Measurements from ENCODE around the gene NUDT16L1.

NUDT16L1 gene

DNA sequence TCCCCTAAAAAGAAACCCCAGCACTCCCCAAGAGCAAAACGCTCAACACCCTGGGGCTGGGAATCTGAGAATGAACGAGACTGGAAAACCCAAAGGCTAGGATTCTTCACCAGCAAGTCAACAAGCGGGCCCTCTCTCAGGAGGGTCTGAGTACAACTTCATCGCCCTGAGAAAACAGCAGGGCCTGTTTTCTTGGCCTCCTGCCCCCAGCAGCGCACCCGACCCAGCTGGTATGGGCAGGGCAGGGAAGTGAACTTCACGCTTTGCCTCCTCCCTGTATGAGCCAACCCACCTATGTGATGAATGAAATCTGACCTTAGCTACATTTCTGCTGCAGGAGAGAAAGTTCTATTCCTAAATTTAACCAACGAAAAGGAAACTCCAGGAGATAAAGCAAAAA lies 11.1 kb downstream of the NUDT16L1 start:
- no peak for ATAC-seq
- TF ChIP-seq TCF4 (CRISPR knock-in tag; IDR thresholded peaks at IDR 0.05; ENCODE audit: borderline replicate concordance), result no peak
- TF ChIP-seq ZC3H10 (CRISPR knock-in tag; IDR thresholded peaks at IDR 0.05), result no peak
- TF ChIP-seq, protein P1, sequence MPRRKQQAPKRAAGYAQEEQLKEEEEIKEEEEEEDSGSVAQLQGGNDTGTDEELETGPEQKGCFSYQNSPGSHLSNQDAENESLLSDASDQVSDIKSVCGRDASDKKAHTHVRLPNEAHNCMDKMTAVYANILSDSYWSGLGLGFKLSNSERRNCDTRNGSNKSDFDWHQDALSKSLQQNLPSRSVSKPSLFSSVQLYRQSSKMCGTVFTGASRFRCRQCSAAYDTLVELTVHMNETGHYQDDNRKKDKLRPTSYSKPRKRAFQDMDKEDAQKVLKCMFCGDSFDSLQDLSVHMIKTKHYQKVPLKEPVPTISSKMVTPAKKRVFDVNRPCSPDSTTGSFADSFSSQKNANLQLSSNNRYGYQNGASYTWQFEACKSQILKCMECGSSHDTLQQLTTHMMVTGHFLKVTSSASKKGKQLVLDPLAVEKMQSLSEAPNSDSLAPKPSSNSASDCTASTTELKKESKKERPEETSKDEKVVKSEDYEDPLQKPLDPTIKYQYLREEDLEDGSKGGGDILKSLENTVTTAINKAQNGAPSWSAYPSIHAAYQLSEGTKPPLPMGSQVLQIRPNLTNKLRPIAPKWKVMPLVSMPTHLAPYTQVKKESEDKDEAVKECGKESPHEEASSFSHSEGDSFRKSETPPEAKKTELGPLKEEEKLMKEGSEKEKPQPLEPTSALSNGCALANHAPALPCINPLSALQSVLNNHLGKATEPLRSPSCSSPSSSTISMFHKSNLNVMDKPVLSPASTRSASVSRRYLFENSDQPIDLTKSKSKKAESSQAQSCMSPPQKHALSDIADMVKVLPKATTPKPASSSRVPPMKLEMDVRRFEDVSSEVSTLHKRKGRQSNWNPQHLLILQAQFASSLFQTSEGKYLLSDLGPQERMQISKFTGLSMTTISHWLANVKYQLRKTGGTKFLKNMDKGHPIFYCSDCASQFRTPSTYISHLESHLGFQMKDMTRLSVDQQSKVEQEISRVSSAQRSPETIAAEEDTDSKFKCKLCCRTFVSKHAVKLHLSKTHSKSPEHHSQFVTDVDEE (CRISPR knock-in tag; IDR thresholded peaks at IDR 0.05), result no peak
- TF ChIP-seq CSDC2 (CRISPR knock-in tag; IDR thresholded peaks at IDR 0.05), result no peak
- no peak for TF ChIP-seq TOX (CRISPR knock-in tag; IDR thresholded peaks at IDR 0.05; ENCODE audit: borderline replicate concordance)
- no peak for TF ChIP-seq GLIS3 (CRISPR knock-in tag; IDR thresholded peaks at IDR 0.05)
- no peak for TF ChIP-seq ZNF70 (CRISPR knock-in tag; IDR thresholded peaks at IDR 0.05)
- no peak for TF ChIP-seq ZNF8 (CRISPR knock-in tag; IDR thresholded peaks at IDR 0.05)
- TF ChIP-seq ESRRG (CRISPR knock-in tag; IDR thresholded peaks at IDR 0.05), result no peak
- TF ChIP-seq, protein P2, sequence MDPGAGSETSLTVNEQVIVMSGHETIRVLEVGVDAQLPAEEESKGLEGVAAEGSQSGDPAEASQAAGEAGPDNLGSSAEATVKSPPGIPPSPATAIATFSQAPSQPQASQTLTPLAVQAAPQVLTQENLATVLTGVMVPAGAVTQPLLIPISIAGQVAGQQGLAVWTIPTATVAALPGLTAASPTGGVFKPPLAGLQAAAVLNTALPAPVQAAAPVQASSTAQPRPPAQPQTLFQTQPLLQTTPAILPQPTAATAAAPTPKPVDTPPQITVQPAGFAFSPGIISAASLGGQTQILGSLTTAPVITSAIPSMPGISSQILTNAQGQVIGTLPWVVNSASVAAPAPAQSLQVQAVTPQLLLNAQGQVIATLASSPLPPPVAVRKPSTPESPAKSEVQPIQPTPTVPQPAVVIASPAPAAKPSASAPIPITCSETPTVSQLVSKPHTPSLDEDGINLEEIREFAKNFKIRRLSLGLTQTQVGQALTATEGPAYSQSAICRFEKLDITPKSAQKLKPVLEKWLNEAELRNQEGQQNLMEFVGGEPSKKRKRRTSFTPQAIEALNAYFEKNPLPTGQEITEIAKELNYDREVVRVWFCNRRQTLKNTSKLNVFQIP (CRISPR knock-in tag; IDR thresholded peaks at IDR 0.05; ENCODE audit: borderline replicate concordance, low read depth), result no peak
- no peak for TF ChIP-seq ISL1 (CRISPR knock-in tag; IDR thresholded peaks at IDR 0.05)
- no peak for TF ChIP-seq SNAI2 (CRISPR knock-in tag; IDR thresholded peaks at IDR 0.05)
- no peak for TF ChIP-seq PPARA (CRISPR knock-in tag; IDR thresholded peaks at IDR 0.05; ENCODE audit: borderline replicate concordance)
- no peak for TF ChIP-seq OSR1 (CRISPR knock-in tag; IDR thresholded peaks at IDR 0.05)
- TF ChIP-seq CSRNP3 (CRISPR knock-in tag; IDR thresholded peaks at IDR 0.05), result no peak
- no peak for TF ChIP-seq ZFP30 (CRISPR knock-in tag; IDR thresholded peaks at IDR 0.05)
- no peak for TF ChIP-seq ARNTL (CRISPR knock-in tag; IDR thresholded peaks at IDR 0.05; ENCODE audit: borderline replicate concordance, low read depth)
- TF ChIP-seq PATZ1 (CRISPR knock-in tag; IDR thresholded peaks at IDR 0.05; ENCODE audit: borderline replicate concordance), result no peak
- TF ChIP-seq RARB (CRISPR knock-in tag; IDR thresholded peaks at IDR 0.05), result no peak
- TF ChIP-seq ZNF565 (CRISPR knock-in tag; conservative IDR thresholded peaks at IDR 0.05; ENCODE audit: low read depth), result no peak

GRCh38 chr16:4704913-4705312 lies 11.6 kb downstream of the NUDT16L1 start:
- no peak for ATAC-seq
- TF ChIP-seq ESRRG (CRISPR knock-in tag; IDR thresholded peaks at IDR 0.05) (no peak), ZNF8 (CRISPR knock-in tag; IDR thresholded peaks at IDR 0.05) (no peak), RARB (CRISPR knock-in tag; IDR thresholded peaks at IDR 0.05) (no peak), CSRNP3 (CRISPR knock-in tag; IDR thresholded peaks at IDR 0.05) (no peak), PATZ1 (CRISPR knock-in tag; IDR thresholded peaks at IDR 0.05; ENCODE audit: borderline replicate concordance) (no peak), ZNF70 (CRISPR knock-in tag; IDR thresholded peaks at IDR 0.05) (no peak), OSR1 (CRISPR knock-in tag; IDR thresholded peaks at IDR 0.05) (no peak), CREB5 (CRISPR knock-in tag; IDR thresholded peaks at IDR 0.05; ENCODE audit: low read depth) (no peak), ARNTL (CRISPR knock-in tag; IDR thresholded peaks at IDR 0.05; ENCODE audit: borderline replicate concordance, low read depth) (no peak), BACH2 (CRISPR knock-in tag; IDR thresholded peaks at IDR 0.05; ENCODE audit: borderline replicate concordance) (no peak)
- TF ChIP-seq, protein P2 (CRISPR knock-in tag; IDR thresholded peaks at IDR 0.05; ENCODE audit: borderline replicate concordance, low read depth), result no peak
- TF ChIP-seq, protein P1 (CRISPR knock-in tag; IDR thresholded peaks at IDR 0.05), result no peak

Data from SK-N-SH treated with all-trans-retinoic acid at 6 μM for 48 hours (cell line).